Progenitor cell of endocrine pancreas (in vitro differentiated cells): ENCODE results near the gene CASP12. TPM values are rescaled to one million over a fixed set of nuclear protein-coding genes. Genes with fewer than 3 reads are reported as not detected.

ENCODE experiments used
- DNase-seq: peaks from one replicate; pipeline ENCODE4 v3.0.0; 2021; ENCODE audit warnings: low spot score; ENCODE audit not compliant: unreplicated experiment
- H3K27ac Mint-ChIP-seq: 2 replicates; pipeline ENCODE4 v1.8.0; 2021; ENCODE audit warnings: mild to moderate bottlenecking, moderate library complexity, mixed read lengths
- H3K27me3 Mint-ChIP-seq: 2 replicates; pipeline ENCODE4 v1.8.0; 2021; ENCODE audit warnings: mixed read lengths
- H3K36me3 Mint-ChIP-seq: 2 replicates; pipeline ENCODE4 v1.8.0; 2022; ENCODE audit warnings: mixed read lengths; ENCODE audit not compliant: insufficient read depth
- H3K4me1 Mint-ChIP-seq: 2 replicates; pipeline ENCODE4 v1.8.0; 2021; ENCODE audit warnings: low read depth, mixed read lengths
- H3K4me3 Mint-ChIP-seq: 2 replicates; pipeline ENCODE4 v1.8.0; 2021; ENCODE audit warnings: low read depth, mild to moderate bottlenecking, moderate library complexity, mixed read lengths
- H3K9me3 Mint-ChIP-seq: 2 replicates; pipeline ENCODE4 v1.8.0; 2021; ENCODE audit warnings: low read depth, mixed read lengths
- CTCF ChIP-seq: fragments of 200-600 bp; sonication (generic); IDR thresholded peaks from one replicate; pipeline ENCODE4 v1.5.0; 2021; ENCODE audit warnings: antibody characterized with exemption, mild to moderate bottlenecking; ENCODE audit not compliant: unreplicated experiment
- total RNA-seq: library from RNA; stranded (reverse); gene quantifications from 2 replicates; pipeline ENCODE4 v1.2.1, GENCODE V29; 2021

CASP12 gene
- total RNA-seq, 1 donor from 2014 or later: not detected

GRCh38 chr11:104899226-104899625, 966 bp upstream of the CASP12 start:
- Mint-ChIP-seq H3K9me3 (no peaks in the 10 kb centered on the region), H3K36me3 (no peaks in the 10 kb centered on the region), H3K4me1 (peaks cover 2% of the 10 kb centered on the region), H3K27ac (no peak overlapping the region), H3K4me3 (no peak overlapping the region), H3K27me3 (peaks cover 4% of the 10 kb centered on the region)
- TF ChIP-seq CTCF: no peak
- no peak for DNase-seq

GRCh38 chr11:104898685-104899013, 389 bp upstream of the CASP12 start:
- H3K27ac Mint-ChIP-seq: no peak overlapping the region
- peaks cover 4% of the 10 kb centered on the region for H3K27me3 Mint-ChIP-seq
- DNase-seq: no peak
- H3K36me3 Mint-ChIP-seq: no peaks in the 10 kb centered on the region
- peaks cover 2% of the 10 kb centered on the region for H3K4me1 Mint-ChIP-seq
- H3K9me3 Mint-ChIP-seq: no peaks in the 10 kb centered on the region
- no peak for TF ChIP-seq CTCF
- H3K4me3 Mint-ChIP-seq: no peak overlapping the region

DNA sequence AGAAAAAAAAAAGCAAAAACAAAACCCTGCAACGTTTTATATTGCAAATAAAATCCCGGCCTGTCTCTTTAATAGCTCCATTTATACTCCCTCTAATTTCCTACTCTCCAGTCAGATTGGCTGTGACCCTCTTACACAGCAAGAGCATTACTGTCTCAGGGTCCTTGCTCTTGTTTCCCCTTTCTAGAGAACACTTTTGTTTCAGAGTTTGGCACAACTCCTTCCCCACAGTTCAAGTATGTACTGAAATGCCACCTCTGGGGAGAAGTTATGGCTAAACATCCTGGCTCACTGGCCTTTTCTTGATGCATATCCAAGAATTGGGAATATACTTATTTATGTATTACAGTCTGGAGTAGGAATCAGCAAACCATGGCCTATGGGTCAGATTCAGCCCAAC, 2.6 kb downstream of the CASP12 start:
- H3K36me3 Mint-ChIP-seq: no peaks in the 10 kb centered on the region
- no peaks in the 10 kb centered on the region for H3K27me3 Mint-ChIP-seq
- DNase-seq: no peak

GRCh38 chr11:104893876-104894275, 4.4 kb downstream of the CASP12 start:
- H3K4me3 Mint-ChIP-seq: no peak overlapping the region
- DNase-seq: no peak
- H3K27ac Mint-ChIP-seq: no peak overlapping the region
- no peaks in the 10 kb centered on the region for H3K9me3 Mint-ChIP-seq
- H3K27me3 Mint-ChIP-seq: no peaks in the 10 kb centered on the region
- H3K36me3 Mint-ChIP-seq: no peaks in the 10 kb centered on the region
- TF ChIP-seq CTCF: no peak
- H3K4me1 Mint-ChIP-seq: peaks cover 1% of the 10 kb centered on the region

More for the DNA sequence above, 2.6 kb downstream of the CASP12 start:
- no peaks in the 10 kb centered on the region for H3K9me3 Mint-ChIP-seq
- H3K4me3 Mint-ChIP-seq: no peak overlapping the region
- H3K27ac Mint-ChIP-seq: no peak overlapping the region
- H3K4me1 Mint-ChIP-seq: peaks cover 1% of the 10 kb centered on the region
- no peak for TF ChIP-seq CTCF

DNA sequence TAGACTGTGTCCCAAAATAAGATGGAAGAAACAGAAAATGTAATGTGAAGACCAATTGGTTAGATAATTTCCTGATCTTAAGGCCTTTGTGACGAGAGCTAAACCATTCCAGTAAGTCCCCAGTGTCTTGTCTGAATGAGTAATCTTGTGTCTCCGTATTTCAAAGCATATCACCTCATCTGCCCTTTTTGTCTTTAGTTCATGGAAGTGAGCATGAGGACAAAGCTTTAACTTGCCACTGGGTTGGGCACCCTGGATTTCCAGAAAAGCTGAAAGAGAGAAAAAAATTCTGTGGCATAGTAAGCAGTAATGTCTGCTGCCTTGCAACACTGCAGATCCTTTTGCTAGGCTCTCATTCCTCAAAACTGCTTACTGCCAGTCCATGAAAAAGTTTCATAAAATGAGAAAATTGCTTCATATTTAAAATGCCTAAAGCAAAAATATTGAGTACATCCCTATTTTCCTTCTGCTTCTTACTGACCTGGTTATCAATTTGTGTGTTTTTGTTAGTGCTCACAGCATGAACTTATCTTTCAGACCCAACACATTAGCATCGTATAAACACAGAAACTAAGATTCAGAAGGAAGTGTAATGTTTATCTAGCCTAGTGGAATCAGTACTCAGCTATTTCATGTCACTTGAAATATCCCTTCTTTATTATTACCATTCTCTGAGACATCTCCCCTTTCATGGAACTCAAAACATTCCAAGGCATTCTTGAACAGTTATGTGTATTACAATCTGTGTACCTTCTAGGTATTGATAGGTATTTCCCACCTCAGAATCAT, 5.3 kb downstream of the CASP12 start:
- Mint-ChIP-seq H3K36me3 (no peaks in the 10 kb centered on the region), H3K27me3 (no peaks in the 10 kb centered on the region), H3K4me1 (peaks cover 1% of the 10 kb centered on the region), H3K4me3 (no peak overlapping the region), H3K9me3 (no peaks in the 10 kb centered on the region), H3K27ac (no peak overlapping the region)
- TF ChIP-seq CTCF: no peak
- no peak for DNase-seq
